Esophagus muscularis mucosa (tissue), 4 donors: ENCODE data around the gene TPRKB. TPM values are rescaled to one million over a fixed set of nuclear protein-coding genes. Genes with fewer than 3 reads are reported as not detected.

Experiments
- DNase-seq: peaks from one replicate; pipeline ENCODE4 v3.0.0-alpha.2; 2017; ENCODE audit errors: extremely low spot score
- H3K27ac ChIP-seq, 4 donors: fragments of 200-600 bp; sonication (generic); replicated peaks in 1 of 4; 1 replicate in 3 of 4; 2 replicates in 1 of 4; pipeline ENCODE4 v1.5.1; 2016 to 2019; ENCODE audit warnings: mild to moderate bottlenecking in 1 of 4
- H3K27me3 ChIP-seq, 4 donors: fragments of 200-600 bp; sonication (generic); one replicate each; pipeline versions ENCODE4 v1.5.1 to v1.6.0; 2016 to 2019
- H3K36me3 ChIP-seq, 4 donors: fragments of 200-600 bp; sonication (generic); one replicate each; pipeline ENCODE4 v1.5.1; 2016 to 2019
- H3K4me1 ChIP-seq, 4 donors: fragments of 200-600 bp; sonication (generic); one replicate each; pipeline ENCODE4 v1.5.1; 2016 to 2019
- H3K4me3 ChIP-seq, 4 donors: fragments of 200-600 bp; sonication (generic); 1 replicate in 2 of 4; 2 replicates in 2 of 4; pipeline ENCODE4 v1.5.1; 2016 to 2019; ENCODE audit warnings: mild to moderate bottlenecking in 4 of 4, moderate library complexity in 1 of 4
- H3K9me3 ChIP-seq, 4 donors: fragments of 200-600 bp; sonication (generic); 1 replicate in 3 of 4; 2 replicates in 1 of 4; pipeline ENCODE4 v1.5.1; 2016 to 2019
- CTCF ChIP-seq, 3 experiments: fragments of 200-600 bp in 2 of 3; fragments of 450-650 bp in 1 of 3; sonication (generic) in 2 of 3; IDR thresholded peaks; one replicate each; pipeline ENCODE4 v1.5.1; 2017 to 2019; ENCODE audit warnings: antibody characterized with exemption in 3 of 3, mild to moderate bottlenecking in 2 of 3, moderate library complexity in 1 of 3
- EP300 ChIP-seq: sonication (generic); formaldehyde crosslinking; IDR thresholded peaks from one replicate; pipeline ENCODE4 v1.6.1; 2017; ENCODE audit warnings: antibody characterized with exemption
- POLR2A ChIP-seq: fragments of 450-650 bp; IDR thresholded peaks from one replicate; pipeline ENCODE4 v1.6.1; 2017; ENCODE audit warnings: antibody characterized with exemption, moderate library complexity, mild to moderate bottlenecking, low read depth
- POLR2AphosphoS5 ChIP-seq, 2 donors: sonication (generic); formaldehyde crosslinking; IDR thresholded peaks; one replicate each; pipeline ENCODE4 v1.6.1; 2017; ENCODE audit warnings: antibody characterized with exemption in 2 of 2
- WGBS: methylation state at CpG from one replicate; pipeline ENCODE4 v1.1.5; 2018; 5-methylcytosine and 5-hydroxymethylcytosine counted together
- intact Hi-C: fragments of 100-400 bp; cut with DNase I; formaldehyde crosslinking; loops from one replicate; pipeline ENCODE4 v1.15.1; 2023
- total RNA-seq, 4 donors: library from RNA; depleted of rRNA; stranded (reverse); fragments of >200 nt; gene quantifications; one replicate each; pipeline versions ENCODE4 v1.1.0 to v1.2.1, GENCODE V29; 2016

Gene TPRKB
- total RNA-seq, 4 donors from 2014 or later, result 13.6 to 30.3 (median 23.4) TPM

DNA sequence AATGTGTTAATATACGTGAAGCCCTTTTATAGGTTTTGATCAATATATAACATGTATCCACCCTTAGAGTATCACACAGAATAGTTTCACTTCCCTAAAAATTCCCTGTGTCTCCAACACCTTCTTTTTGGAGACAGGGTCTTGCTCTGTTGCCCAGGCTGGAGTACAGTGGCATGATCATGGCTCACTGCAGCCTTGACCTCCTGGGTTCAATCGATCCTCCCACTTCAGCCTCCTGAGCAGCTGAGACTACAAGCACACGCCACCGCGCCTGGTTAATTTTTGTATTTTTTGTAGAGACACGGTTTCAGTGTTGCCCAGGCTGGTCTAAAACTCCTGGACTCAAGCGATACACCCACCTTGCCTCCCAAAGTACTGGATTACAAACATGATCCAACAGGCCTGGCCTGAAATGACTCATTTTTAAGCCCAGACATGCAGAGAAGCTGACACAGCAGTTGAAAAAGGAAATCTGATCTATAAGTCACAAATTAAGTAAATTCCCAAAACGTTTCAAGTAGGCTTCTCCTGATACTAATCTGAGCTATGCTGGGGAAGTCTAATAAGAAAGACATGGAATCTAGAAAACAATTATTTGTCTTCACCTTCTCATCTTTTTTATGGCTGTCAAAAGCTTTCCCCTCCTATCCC is 39.8 kb upstream of the TPRKB start:
- peaks cover 16 to 35% (median 26%) of the 10 kb centered on the region in 4 donors for H3K4me1 ChIP-seq
- WGBS, result 93% methylated on average over 8 of the region's 8 CpGs
- no peak for DNase-seq
- peaks cover 8 to 57% (median 49%) of the 10 kb centered on the region in 4 donors for H3K36me3 ChIP-seq
- no peak overlapping the region for H3K27ac ChIP-seq
- no peak overlapping the region for H3K4me3 ChIP-seq
- intact Hi-C loops, result no loop called here
- peaks cover 0 to 3% (median 0%) of the 10 kb centered on the region in 4 donors for H3K27me3 ChIP-seq
- TF ChIP-seq EP300 (no peak), CTCF (IDR thresholded peaks at IDR 0.05) (no peak), POLR2A (no peak), POLR2AphosphoS5 (IDR thresholded peaks at IDR 0.05) (no peak)
- H3K9me3 ChIP-seq, result no peaks in the 10 kb centered on the region

GRCh38 chr2:73776381-73776780 is 39.2 kb upstream of the TPRKB start:
- H3K9me3 ChIP-seq, result no peaks in the 10 kb centered on the region
- peaks cover 8 to 63% (median 55%) of the 10 kb centered on the region in 4 donors for H3K36me3 ChIP-seq
- H3K4me3 ChIP-seq, result no peak overlapping the region
- TF ChIP-seq EP300 (no peak), CTCF (IDR thresholded peaks at IDR 0.05) (no peak), POLR2A (no peak), POLR2AphosphoS5 (IDR thresholded peaks at IDR 0.05) (no peak)
- no peak for DNase-seq
- H3K4me1 ChIP-seq, result peaks cover 16 to 35% (median 26%) of the 10 kb centered on the region in 4 donors
- 96% methylated on average over 4 of the region's 4 CpGs for WGBS
- H3K27ac ChIP-seq, result no peak overlapping the region
- intact Hi-C loops, result no loop called here
- H3K27me3 ChIP-seq, result no peaks in the 10 kb centered on the region

GRCh38 chr2:73772819-73773218 is 35.7 kb upstream of the TPRKB start:
- H3K9me3 ChIP-seq, result no peaks in the 10 kb centered on the region
- intact Hi-C loops, result no loop called here
- H3K27me3 ChIP-seq, result no peaks in the 10 kb centered on the region
- no peak for DNase-seq
- H3K36me3 ChIP-seq, result peaks cover 14 to 96% (median 85%) of the 10 kb centered on the region in 4 donors
- H3K4me1 ChIP-seq, result peaks cover 4 to 13% (median 9%) of the 10 kb centered on the region in 4 donors
- H3K4me3 ChIP-seq, result no peak overlapping the region
- no peak for TF ChIP-seq POLR2A
- TF ChIP-seq EP300, result no peak
- H3K27ac ChIP-seq, result no peak overlapping the region

GRCh38 chr2:73770725-73771124 is 33.6 kb upstream of the TPRKB start:
- Histone ChIP-seq H3K27me3 (no peaks in the 10 kb centered on the region), H3K36me3 (peaks cover 23 to 94% (median 82%) of the 10 kb centered on the region in 4 donors), H3K9me3 (no peaks in the 10 kb centered on the region), H3K4me3 (no peak overlapping the region), H3K27ac (no peak overlapping the region), H3K4me1 (no peaks in the 10 kb centered on the region)
- no peak for TF ChIP-seq CTCF (IDR thresholded peaks at IDR 0.05)
- TF ChIP-seq POLR2AphosphoS5 (IDR thresholded peaks at IDR 0.05), result no peak
- no peak for TF ChIP-seq EP300
- TF ChIP-seq POLR2A, result no peak
- 91% methylated on average over 3 of the region's 3 CpGs for WGBS
- intact Hi-C loops, result no loop called here
- DNase-seq, result no peak

DNA sequence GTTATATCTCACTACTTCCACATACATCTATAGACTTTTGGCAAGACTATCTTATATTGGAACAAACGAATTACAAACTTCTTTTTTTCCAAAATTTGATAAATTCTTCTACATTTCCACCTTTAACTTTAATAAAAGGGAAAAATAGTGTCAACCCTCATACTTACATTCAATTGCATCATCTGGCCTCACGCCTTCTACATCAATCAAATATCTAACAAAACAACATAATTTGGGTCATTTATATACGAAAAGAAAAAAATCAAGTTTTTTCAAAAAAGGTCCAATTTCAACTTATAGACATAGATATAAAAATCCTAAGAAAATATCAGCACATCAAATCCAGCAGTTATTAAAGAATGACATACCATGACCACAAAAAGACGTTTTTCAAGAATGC is 29.8 kb upstream of the TPRKB start:
- intact Hi-C loops, result no loop called here
- peaks cover 44 to 95% (median 81%) of the 10 kb centered on the region in 4 donors for H3K36me3 ChIP-seq

More for the DNA sequence above, 29.8 kb upstream of the TPRKB start:
- Histone ChIP-seq H3K27ac (no peak overlapping the region), H3K9me3 (no peaks in the 10 kb centered on the region), H3K27me3 (no peaks in the 10 kb centered on the region), H3K4me3 (no peak overlapping the region), H3K4me1 (no peaks in the 10 kb centered on the region)
- TF ChIP-seq CTCF (IDR thresholded peaks at IDR 0.05) (no peak), POLR2AphosphoS5 (IDR thresholded peaks at IDR 0.05) (no peak), POLR2A (no peak), EP300 (no peak)
- 92% methylated on average over 4 of the region's 4 CpGs for WGBS
- no peak for DNase-seq
